K562 (cell line): ENCODE measurements around the gene PIKFYVE. TPM values are rescaled to one million over a fixed set of nuclear protein-coding genes. Genes with fewer than 3 reads are reported as not detected.

Experiments used
- CHD7 ChIP-seq: fragments of 200-600 bp; sonication (generic); IDR thresholded peaks from one replicate; pipeline ENCODE4 v1.6.1; 2012; ENCODE audit warnings: mild to moderate bottlenecking, low read depth, low read length, inconsistent platforms
- CLOCK ChIP-seq: fragments of 250-450 bp; sonication (Bioruptor Pico); IDR thresholded peaks from 2 replicates; pipeline ENCODE4 v1.4.0; 2020; ENCODE audit warnings: mild to moderate bottlenecking, moderate library complexity, borderline replicate concordance
- DIDO1 ChIP-seq: fragments of 450-650 bp; IDR thresholded peaks from 2 replicates; pipeline ENCODE4 v1.6.1; 2016; ENCODE audit warnings: low read depth, missing biosample characterization, missing genetic modification characterization
- MED1 ChIP-seq: sonication (generic); formaldehyde crosslinking; IDR thresholded peaks from 2 replicates; pipeline ENCODE4 v1.8.1; 2023; ENCODE audit warnings: missing genetic modification reagents, borderline replicate concordance
- NR2F6 ChIP-seq: fragments of 450-650 bp; formaldehyde crosslinking; IDR thresholded peaks from 2 replicates; pipeline ENCODE4 v1.4.0; 2020; ENCODE audit warnings: mild to moderate bottlenecking
- PTTG1 ChIP-seq: fragments of 450-650 bp; IDR thresholded peaks from 2 replicates; pipeline ENCODE4 v1.6.1; 2016; ENCODE audit warnings: low read depth, mild to moderate bottlenecking, missing genetic modification characterization, missing compliant biosample characterization
- ZNF609 ChIP-seq: sonication (generic); formaldehyde crosslinking; IDR thresholded peaks from 2 replicates; pipeline ENCODE4 v1.8.1; 2023; ENCODE audit warnings: missing genetic modification reagents, mild to moderate bottlenecking, borderline replicate concordance
- polyA plus RNA-seq, 8 experiments: library from polyadenylated mRNA; depleted of rRNA in 4 of 8; stranded (reverse) in 5 of 8; unstranded in 3 of 8; fragments of >200 nt; fragmentation: Nextera tagmentation in 2 of 8; fragmentation: Illumina TruSeq in 1 of 8; extraction: Ambion mirVana in 2 of 8; extraction: Trizol in 1 of 8; gene quantifications; 2 replicates each; pipeline versions ENCODE4 v1.2.1 to v1.2.3, GENCODE V29; 2011 to 2014; ENCODE audit warnings: inconsistent platforms in 1 of 8, missing spikeins in 1 of 8
- total RNA-seq, 7 experiments: library from RNA; depleted of rRNA in 6 of 7; stranded (reverse); fragments of >200 nt in 6 of 7; fragmentation: Illumina TruSeq in 2 of 7; extraction: Trizol in 2 of 7; gene quantifications; 2 replicates each; pipeline versions ENCODE4 v1.2.1 to v1.2.3, GENCODE V29; 2011 to 2021; ENCODE audit warnings: low replicate concordance in 1 of 7

Gene PIKFYVE
- total and polyA plus RNA-seq, 9 of the 15 experiments (the other 6 are each of a cell fraction or from before 2014, with no cell fraction given), result 3.6 to 25.6 (median 16.7) TPM

GRCh38 chr2:208297961-208298360 is 31.9 kb downstream of the PIKFYVE start (continued):
- TF ChIP-seq CHD7, result no peak
- no peak for TF ChIP-seq MED1
- no peak for TF ChIP-seq CLOCK (CRISPR knock-in tag)
- TF ChIP-seq DIDO1 (tag), result no peak
- no peak for TF ChIP-seq PTTG1 (tag)
- no peak for TF ChIP-seq ZNF609 (CRISPR knock-in tag)
- TF ChIP-seq NR2F6 (CRISPR knock-in tag), result no peak
